Measurements from ENCODE around the gene SNAI1. TPM values are rescaled to one million over a fixed set of nuclear protein-coding genes. Genes with fewer than 3 reads are reported as not detected.

The SNAI1 gene
- total and polyA plus RNA-seq, 2 of the 4 experiments (the other 2 are of a cell fraction): 0.54 to 13.7 TPM

DNA sequence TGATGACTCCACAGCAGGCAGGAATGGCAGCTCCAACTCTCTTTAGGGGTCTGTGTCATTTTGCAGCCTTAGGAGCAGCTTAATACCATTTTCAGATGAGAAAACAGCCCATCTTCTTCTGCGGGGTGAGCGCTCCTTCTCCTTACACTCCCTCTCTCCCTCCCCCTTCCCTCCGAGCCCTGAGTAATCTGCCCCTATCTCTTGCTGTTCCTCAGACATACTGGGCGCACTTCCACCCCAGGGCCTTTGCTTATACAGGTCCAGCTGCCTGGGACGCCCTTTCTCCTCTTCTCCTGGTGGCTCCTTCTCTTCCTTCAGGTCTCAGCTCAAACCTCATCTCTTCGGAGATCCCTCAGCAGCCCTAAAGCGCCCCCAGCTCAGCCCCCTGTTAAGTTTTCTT, 54.8 kb downstream of the SNAI1 start:
- DNase-seq: no peak
- Histone ChIP-seq H3K56ac (ENCODE audit: extremely low read depth, insufficient read depth, low read length) (no peak overlapping the region), H3K9me3 (ENCODE audit: control insufficient read depth, insufficient read depth, low read length) (no peaks in the 10 kb centered on the region), H3K9ac (ENCODE audit: low read depth, low read length) (no peak overlapping the region), H3K36me3 (ENCODE audit: control insufficient read depth, insufficient read depth, low read length) (no peaks in the 10 kb centered on the region), H2AK5ac (ENCODE audit: low read depth, low read length) (peak overlapping the region; percentile 8; the same call in 1 of the 2 replicates), H4K8ac (ENCODE audit: low read depth in 2 of 2, low read length in 2 of 2) (no peak overlapping the region), H2BK120ac (ENCODE audit: low read depth, low read length) (no peak overlapping the region), H2AK9ac (replicated peaks; ENCODE audit: low read depth, low read length, poor library complexity) (no peak overlapping the region), H4K91ac (ENCODE audit: insufficient read depth, low read depth, low read length) (no peak overlapping the region), H3K4ac (ENCODE audit: low read depth, low read length) (no peak overlapping the region), H3K79me1 (ENCODE audit: low read depth in 1 of 2, low read length in 2 of 2) (no peaks in the 10 kb centered on the region), H2BK5ac (ENCODE audit: low read depth, low read length, poor library complexity, severe bottlenecking) (no peak overlapping the region), H3K18ac (ENCODE audit: low read depth, low read length) (no peak overlapping the region), H3K4me3 (ENCODE audit: insufficient read depth, low read depth, low read length) (no peak overlapping the region), H2BK20ac (ENCODE audit: low read depth, low read length) (no peak overlapping the region), H4K20me1 (ENCODE audit: insufficient read depth, low read length) (no peaks in the 10 kb centered on the region; the same call in 1 of the 2 replicates), H3K14ac (replicated peaks; ENCODE audit: low read depth, low read length) (no peak overlapping the region), H3K4me1 (ENCODE audit: control insufficient read depth, insufficient read depth, low read length) (peaks cover 11% of the 10 kb centered on the region), H2BK15ac (ENCODE audit: low read depth, low read length) (no peak overlapping the region), H3K27ac (ENCODE audit: insufficient read depth, low read length) (no peak overlapping the region), H3K27me3 (ENCODE audit: control insufficient read depth, insufficient read depth, low read length) (no peaks in the 10 kb centered on the region), H3K4me2 (ENCODE audit: low read depth, low read length) (no peak overlapping the region), H2AFZ (replicated peaks; ENCODE audit: low read length, poor library complexity) (no peak overlapping the region), H4K5ac (ENCODE audit: low read depth, low read length) (no peak overlapping the region), H3K9me1 (ENCODE audit: insufficient read depth, low read length) (peaks cover 6% of the 10 kb centered on the region; the same call in 1 of the 2 replicates), H3K23ac (ENCODE audit: low read depth, low read length) (no peak overlapping the region; the same call in 1 of the 2 replicates)
- WGBS, 2 experiments (ENCODE audit: extremely low coverage in 2 of 2, insufficient read length in 1 of 2): 86% methylated on average over 7 of the region's 7 CpGs; no CpG with 5 or more reads in 1 of the 2 experiments
- POLR2A ChIA-PET (ENCODE audit: unreplicated experiment): no interaction called here
- no TSS peak for BruUV-seq (replicated peaks)
- ATAC-seq (ENCODE audit: low read depth): no peak
- dilution Hi-C loops (cut with HindIII; ENCODE audit: low sequenced_read_pairs, unreplicated experiment) (no loop called here), intact Hi-C loops (cut with micrococcal nuclease) (no loop called here), in situ Hi-C loops (cut with MboI; ENCODE audit: low sequenced_read_pairs) (no loop called here)
- CTCF ChIA-PET: no interaction called here
- no peak for TF ChIP-seq RAD21 (IDR thresholded peaks at IDR 0.05; ENCODE audit: low read length)
- TF ChIP-seq RFX5 (IDR thresholded peaks at IDR 0.05; ENCODE audit: low read depth, low read length): no peak
- TF ChIP-seq CHD1 (IDR thresholded peaks at IDR 0.05; ENCODE audit: low read depth, low read length): no peak
- no peak for TF ChIP-seq RCOR1 (IDR thresholded peaks at IDR 0.05; ENCODE audit: insufficient replicate concordance, low read length)
- TF ChIP-seq BHLHE40 (IDR thresholded peaks at IDR 0.05; ENCODE audit: low read depth, low read length): no peak
- TF ChIP-seq MAZ (IDR thresholded peaks at IDR 0.05; ENCODE audit: borderline replicate concordance, low read depth, low read length): no peak
- TF ChIP-seq SMC3 (IDR thresholded peaks at IDR 0.05; ENCODE audit: low read depth, low read length): no peak
- TF ChIP-seq POLR2A (IDR thresholded peaks at IDR 0.05; ENCODE audit: low read depth, low read length): no peak
- no peak for TF ChIP-seq CEBPB (IDR thresholded peaks at IDR 0.05; ENCODE audit: low read depth, low read length)
- TF ChIP-seq FOS (IDR thresholded peaks at IDR 0.05; ENCODE audit: low read depth, low read length): no peak
- no peak for TF ChIP-seq NFE2L2 (IDR thresholded peaks at IDR 0.05; ENCODE audit: low read depth, low read length)
- TF ChIP-seq, protein P1, sequence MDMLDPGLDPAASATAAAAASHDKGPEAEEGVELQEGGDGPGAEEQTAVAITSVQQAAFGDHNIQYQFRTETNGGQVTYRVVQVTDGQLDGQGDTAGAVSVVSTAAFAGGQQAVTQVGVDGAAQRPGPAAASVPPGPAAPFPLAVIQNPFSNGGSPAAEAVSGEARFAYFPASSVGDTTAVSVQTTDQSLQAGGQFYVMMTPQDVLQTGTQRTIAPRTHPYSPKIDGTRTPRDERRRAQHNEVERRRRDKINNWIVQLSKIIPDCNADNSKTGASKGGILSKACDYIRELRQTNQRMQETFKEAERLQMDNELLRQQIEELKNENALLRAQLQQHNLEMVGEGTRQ (IDR thresholded peaks at IDR 0.05; ENCODE audit: low read depth, low read length): no peak
- TF ChIP-seq, protein P2, sequence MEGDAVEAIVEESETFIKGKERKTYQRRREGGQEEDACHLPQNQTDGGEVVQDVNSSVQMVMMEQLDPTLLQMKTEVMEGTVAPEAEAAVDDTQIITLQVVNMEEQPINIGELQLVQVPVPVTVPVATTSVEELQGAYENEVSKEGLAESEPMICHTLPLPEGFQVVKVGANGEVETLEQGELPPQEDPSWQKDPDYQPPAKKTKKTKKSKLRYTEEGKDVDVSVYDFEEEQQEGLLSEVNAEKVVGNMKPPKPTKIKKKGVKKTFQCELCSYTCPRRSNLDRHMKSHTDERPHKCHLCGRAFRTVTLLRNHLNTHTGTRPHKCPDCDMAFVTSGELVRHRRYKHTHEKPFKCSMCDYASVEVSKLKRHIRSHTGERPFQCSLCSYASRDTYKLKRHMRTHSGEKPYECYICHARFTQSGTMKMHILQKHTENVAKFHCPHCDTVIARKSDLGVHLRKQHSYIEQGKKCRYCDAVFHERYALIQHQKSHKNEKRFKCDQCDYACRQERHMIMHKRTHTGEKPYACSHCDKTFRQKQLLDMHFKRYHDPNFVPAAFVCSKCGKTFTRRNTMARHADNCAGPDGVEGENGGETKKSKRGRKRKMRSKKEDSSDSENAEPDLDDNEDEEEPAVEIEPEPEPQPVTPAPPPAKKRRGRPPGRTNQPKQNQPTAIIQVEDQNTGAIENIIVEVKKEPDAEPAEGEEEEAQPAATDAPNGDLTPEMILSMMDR (conservative IDR thresholded peaks at IDR 0.05; ENCODE audit: low read depth, low read length): no peak
- TF ChIP-seq MAFK (IDR thresholded peaks at IDR 0.05; ENCODE audit: low read depth, low read length): no peak
- no peak for TF ChIP-seq MXI1 (IDR thresholded peaks at IDR 0.05; ENCODE audit: borderline replicate concordance, low read depth, low read length)
- TF ChIP-seq, protein P3, sequence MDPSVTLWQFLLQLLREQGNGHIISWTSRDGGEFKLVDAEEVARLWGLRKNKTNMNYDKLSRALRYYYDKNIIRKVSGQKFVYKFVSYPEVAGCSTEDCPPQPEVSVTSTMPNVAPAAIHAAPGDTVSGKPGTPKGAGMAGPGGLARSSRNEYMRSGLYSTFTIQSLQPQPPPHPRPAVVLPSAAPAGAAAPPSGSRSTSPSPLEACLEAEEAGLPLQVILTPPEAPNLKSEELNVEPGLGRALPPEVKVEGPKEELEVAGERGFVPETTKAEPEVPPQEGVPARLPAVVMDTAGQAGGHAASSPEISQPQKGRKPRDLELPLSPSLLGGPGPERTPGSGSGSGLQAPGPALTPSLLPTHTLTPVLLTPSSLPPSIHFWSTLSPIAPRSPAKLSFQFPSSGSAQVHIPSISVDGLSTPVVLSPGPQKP (IDR thresholded peaks at IDR 0.05; ENCODE audit: borderline replicate concordance, low read depth, low read length): no peak

Measured in IMR-90 (cell line).